DMS53 treated with DMSO at 0.1 percent for 48 hours (cell line): ENCODE measurements around the gene FRMD4A.

ENCODE experiments used
- DNase-seq: peaks from one replicate; lab custom pipeline; 2025; ENCODE audit not compliant: unreplicated experiment; lab: John Stamatoyannopoulos, UW

Gene FRMD4A

DNA sequence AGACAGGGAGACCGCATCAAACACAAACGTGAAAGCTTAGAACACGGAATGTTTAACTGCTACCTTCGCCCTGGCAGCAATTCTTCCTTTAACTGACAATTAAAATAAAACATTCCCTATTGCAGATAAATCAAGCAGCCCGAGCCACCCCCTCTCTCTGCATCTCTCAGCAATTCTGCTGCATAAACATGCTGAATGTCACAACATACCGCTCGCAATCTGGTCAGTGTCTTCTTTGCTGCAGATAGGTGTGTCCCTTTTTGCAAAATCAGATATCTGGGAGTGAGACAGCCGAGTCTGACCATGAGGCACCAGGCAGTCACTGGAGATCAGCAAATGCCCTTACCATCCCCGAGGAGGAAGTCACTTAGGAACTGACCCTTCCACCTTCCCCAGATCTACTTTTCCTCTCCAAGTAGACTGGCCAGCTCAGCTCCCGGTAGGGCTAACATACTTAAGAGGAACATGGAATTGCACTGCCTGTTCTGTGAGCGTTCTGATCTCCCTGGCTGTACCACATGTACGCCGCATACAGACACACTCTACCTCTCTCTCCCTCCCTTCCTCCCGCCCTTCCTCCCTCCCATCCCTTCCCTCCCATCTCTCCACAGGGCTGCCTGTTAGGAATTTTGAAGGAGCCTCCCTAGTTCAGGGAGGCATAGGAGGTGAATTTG, at the start of gene FRMD4A:
Gene FRMD4A (minus strand): TSS at position 537 of the 674 bp plus-strand sequence.
- no peak for DNase-seq

DNA sequence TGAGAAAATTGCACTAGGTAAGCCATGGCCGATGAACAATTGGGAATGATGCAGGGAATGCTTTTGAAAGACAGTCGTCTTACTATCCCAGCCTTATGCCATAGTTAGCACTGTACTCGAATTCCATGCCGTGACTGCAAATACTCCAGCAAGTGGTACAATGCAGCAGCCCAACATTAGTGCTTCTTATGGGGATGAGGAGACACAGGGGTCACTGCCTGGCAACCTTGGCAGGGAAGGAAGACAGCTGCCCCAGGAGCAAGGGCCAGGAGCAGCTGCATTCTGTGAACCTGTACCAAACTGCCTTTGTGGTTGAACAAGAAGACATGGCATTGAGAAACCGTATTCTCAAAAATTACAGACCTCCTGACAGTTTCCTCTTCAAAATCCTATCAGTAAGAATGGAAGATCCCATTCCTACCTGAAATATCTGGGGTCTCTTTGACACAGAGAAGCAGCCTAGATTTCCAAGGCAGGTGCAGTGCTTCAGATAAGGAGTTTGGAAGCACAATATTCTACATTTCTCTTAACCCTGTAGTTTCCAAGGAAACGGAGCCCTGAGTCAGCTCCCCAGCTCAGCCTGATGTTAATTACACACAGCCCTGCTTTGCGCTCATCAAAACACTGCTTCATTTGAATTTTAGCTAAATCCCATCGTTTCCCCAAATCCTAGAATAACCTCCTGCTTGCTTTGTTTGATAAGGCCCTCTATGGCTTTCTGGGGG, 49.0 kb upstream of the FRMD4A start:
- peak; percentile 69 for DNase-seq

GRCh38 chr10:14378387-14378960, 47.8 kb upstream of the FRMD4A start:
- no peak for DNase-seq

GRCh38 chr10:14377591-14378175, 47.0 kb upstream of the FRMD4A start:
- DNase-seq, result no peak

DNA sequence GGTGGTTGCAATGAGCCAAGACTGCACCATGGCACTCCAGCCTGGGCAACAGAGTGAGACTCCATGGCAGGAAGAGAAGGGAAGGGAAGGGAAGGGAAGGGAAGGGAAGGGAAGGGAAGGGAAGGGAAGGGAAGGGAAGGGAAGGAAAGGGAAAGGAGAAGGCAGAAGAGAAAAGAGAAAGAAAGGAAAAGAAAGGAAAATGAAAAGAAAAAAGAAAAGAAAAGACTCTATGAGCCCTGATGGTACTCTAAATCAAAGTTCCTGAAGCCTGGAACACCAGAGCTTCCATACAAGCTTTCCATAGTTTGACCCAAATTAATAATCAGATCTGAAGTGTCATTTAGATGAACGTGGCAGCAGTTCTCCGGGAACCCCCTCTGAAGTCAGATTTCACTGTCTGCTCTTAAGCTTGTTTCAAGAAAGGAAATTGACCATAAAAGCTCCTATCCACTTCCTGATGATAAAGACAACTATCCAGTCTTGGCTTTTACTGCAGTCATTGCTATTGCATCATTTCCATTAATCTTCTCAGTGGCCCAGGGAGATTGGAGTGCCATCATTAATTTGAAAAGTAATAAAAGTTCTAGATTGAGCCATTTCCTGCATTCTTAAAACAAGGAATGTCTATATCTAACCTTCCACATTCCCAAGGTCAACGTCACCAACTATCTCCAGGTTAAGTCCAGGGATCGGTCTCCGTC, 44.2 kb upstream of the FRMD4A start:
- no peak for DNase-seq

DNA sequence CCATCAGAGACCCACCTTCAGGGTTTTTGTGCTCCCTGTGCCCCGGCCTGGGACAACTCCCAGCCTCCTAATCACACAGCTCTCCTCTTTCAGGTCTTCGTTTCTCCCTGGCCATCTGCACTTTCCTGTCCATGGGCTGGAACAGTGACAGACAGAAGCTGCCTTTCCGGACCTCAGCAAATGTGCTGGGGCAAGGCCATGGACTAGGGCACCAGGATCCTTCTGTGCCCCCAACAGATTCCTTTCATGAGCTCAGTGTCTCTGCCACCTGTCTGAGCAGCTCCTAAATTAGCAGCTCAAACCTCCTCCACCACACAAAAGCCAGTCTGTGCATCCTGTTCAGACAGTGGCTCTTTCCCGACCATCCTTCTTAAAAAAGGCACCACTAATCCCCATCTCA, 41.9 kb upstream of the FRMD4A start:
- DNase-seq, result no peak

- DNase-seq, result no peak
These were observed 40.9 kb upstream of the FRMD4A start for GRCh38 chr10:14371581-14371980.

DNA sequence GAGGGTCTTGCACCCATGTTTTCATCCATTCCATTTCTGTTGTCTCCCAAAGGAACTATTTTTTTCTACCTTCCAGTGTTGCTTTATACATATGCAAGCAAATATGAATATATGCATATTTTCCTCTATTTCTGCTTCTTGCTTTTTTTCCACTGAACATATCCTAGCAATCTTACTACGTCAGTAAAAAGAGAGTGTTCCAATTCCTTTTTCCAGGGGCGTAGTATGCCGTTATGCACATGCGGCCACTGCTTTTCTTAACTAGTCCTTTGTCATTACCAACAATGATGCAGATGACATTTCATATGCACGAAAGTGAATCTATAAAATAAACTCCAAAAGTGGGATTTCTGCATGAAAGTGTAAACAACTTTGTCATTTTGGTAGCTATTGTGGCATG, 40.2 kb upstream of the FRMD4A start:
- no peak for DNase-seq

DNA sequence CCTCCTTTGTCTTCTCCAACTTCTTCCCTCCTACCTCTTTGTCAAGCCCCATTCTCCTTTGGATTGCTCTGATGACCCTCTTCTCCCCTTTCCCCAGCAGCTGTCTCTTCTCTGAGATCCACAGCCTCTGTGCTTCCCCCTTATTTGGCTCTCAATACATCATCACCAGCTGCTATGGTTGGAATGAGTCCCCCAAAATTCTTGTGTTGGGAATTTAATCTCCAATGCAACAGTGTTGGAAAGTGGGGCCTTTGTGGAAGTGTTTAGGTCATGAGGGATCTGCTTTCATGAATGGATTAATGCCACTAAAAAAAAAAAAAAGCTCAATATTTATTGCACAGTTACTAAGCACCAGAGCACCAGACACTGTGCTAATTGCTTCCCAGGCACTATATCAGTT, 39.2 kb upstream of the FRMD4A start:
- no peak for DNase-seq

- no peak for DNase-seq
These were observed 36.0 kb upstream of the FRMD4A start for GRCh38 chr10:14366760-14367159.

GRCh38 chr10:14365266-14365665, 34.5 kb upstream of the FRMD4A start:
- no peak for DNase-seq

GRCh38 chr10:14362104-14362503, 31.4 kb upstream of the FRMD4A start:
- DNase-seq, result no peak

DNA sequence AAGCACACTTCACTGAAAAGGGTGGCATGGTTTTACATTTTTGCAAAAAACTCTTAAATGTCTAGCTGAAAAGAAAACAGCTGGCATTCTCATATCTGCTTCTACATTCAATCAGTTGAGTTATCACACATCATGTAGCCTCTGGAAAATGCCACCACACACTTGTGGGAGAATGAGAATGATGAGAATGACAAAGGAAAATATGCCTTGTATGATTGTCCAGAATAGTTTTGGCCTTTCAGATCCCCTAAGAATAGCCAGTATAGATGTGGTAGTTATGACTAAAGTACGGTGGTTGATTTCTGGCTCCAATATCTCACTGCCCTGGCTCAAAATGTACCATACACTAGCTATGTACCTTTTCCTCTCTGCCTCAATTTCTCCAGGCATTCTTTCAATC, 30.2 kb upstream of the FRMD4A start:
- DNase-seq, result no peak

- no peak for DNase-seq
These were observed 29.8 kb upstream of the FRMD4A start for GRCh38 chr10:14360515-14360914.

GRCh38 chr10:14358886-14359573, 28.3 kb upstream of the FRMD4A start:
- DNase-seq, result no peak

DNA sequence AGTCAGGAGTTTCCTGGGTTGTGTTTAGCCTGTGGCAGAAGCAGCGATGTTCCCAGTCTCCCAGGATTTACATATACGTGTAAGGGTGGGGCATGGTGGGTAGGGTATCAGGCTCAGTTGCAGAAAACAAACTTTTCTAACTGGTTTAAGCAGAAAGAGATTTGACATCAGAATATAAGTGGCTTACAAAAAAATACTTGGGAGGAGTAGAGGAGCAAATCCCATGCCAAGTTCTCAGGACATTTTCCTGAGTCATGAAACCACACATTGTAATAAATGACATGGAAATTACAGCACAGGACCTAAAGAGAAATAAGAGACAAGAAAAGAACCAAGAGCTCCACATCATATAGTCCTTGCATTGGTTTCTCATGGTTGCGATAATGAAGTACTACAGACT, 26.2 kb upstream of the FRMD4A start:
- no peak for DNase-seq

GRCh38 chr10:14355750-14356149, 25.0 kb upstream of the FRMD4A start:
- no peak for DNase-seq

GRCh38 chr10:14353291-14353913, 22.7 kb upstream of the FRMD4A start:
- DNase-seq, result no peak

DNA sequence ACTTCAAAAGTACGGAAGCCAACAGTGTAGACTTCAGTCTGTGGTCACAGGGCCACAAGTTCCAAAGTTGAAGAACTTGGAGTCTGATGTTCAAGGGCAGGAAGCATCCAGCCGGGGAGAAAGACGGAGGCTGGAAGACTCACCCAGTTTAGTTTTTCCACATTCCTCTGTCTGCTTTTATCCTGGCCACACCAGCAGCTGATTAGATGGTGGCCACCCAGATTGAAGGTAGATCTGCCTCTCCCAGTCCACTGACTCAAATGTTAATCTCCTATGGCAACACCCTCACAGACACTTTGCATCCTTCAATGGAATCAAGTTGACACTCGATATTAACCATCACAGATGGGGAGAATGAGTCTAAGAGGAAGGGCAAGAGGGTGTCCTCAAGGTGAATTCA, 19.3 kb upstream of the FRMD4A start:
- no peak for DNase-seq

GRCh38 chr10:14349081-14349480, 18.4 kb upstream of the FRMD4A start:
- DNase-seq, result no peak
